GM23338 (cell line): ENCODE data around the gene SLC9A1. TPM values are rescaled to one million over a fixed set of nuclear protein-coding genes. Genes with fewer than 3 reads are reported as not detected.

Experiments used
- ATAC-seq: fragments of 200-7000 bp; cut with Tn5 transposase; 3 replicates; pipeline ENCODE4 v1.9.1; 2020
- DNase-seq: peaks from one replicate; pipeline ENCODE4 v3.0.0-alpha.2; 2015; ENCODE audit warnings: low spot score
- H2AFZ ChIP-seq: fragments of 200-600 bp; sonication (generic); 2 replicates; pipeline ENCODE4 v1.8.0; 2016; ENCODE audit warnings: antibody characterized with exemption, mild to moderate bottlenecking, moderate library complexity
- H3F3A ChIP-seq: fragments of 200-600 bp; sonication (generic); replicated peaks from 2 replicates; pipeline ENCODE4 v1.8.0; 2017; ENCODE audit warnings: antibody characterized with exemption, mixed run types, low read depth
- H3K27ac ChIP-seq: fragments of 200-600 bp; sonication (generic); 2 replicates; pipeline ENCODE4 v1.6.1; 2016; ENCODE audit warnings: low read depth
- H3K27me3 ChIP-seq: fragments of 200-600 bp; sonication (generic); 2 replicates; pipeline ENCODE4 v1.8.0; 2016; ENCODE audit warnings: mild to moderate bottlenecking, mixed run types, moderate library complexity; ENCODE audit not compliant: insufficient read depth
- H3K36me3 ChIP-seq: fragments of 200-600 bp; sonication (generic); 2 replicates; pipeline ENCODE4 v1.8.0; 2016; ENCODE audit warnings: mild to moderate bottlenecking; ENCODE audit not compliant: insufficient read depth
- H3K4me1 ChIP-seq: fragments of 200-600 bp; sonication (generic); 2 replicates; pipeline ENCODE4 v1.8.0; 2016; ENCODE audit warnings: mild to moderate bottlenecking, moderate library complexity; ENCODE audit not compliant: insufficient read depth
- H3K4me2 ChIP-seq: fragments of 200-600 bp; sonication (generic); 2 replicates; pipeline ENCODE4 v1.7.1; 2017; ENCODE audit warnings: mixed run types
- H3K4me3 ChIP-seq: fragments of 200-600 bp; sonication (generic); 2 replicates; pipeline ENCODE4 v1.6.1; 2016; ENCODE audit warnings: mixed run types
- H3K79me2 ChIP-seq: fragments of 200-600 bp; sonication (generic); replicated peaks from 2 replicates; pipeline ENCODE4 v1.8.0; 2017; ENCODE audit warnings: mild to moderate bottlenecking; ENCODE audit not compliant: insufficient read depth
- H3K9me2 ChIP-seq: fragments of 200-600 bp; sonication (generic); 2 replicates; pipeline ENCODE4 v1.8.0; 2017; ENCODE audit not compliant: insufficient read depth
- H4K20me1 ChIP-seq: fragments of 200-600 bp; sonication (generic); replicated peaks from 2 replicates; pipeline ENCODE4 v1.8.0; 2017; ENCODE audit warnings: mild to moderate bottlenecking; ENCODE audit not compliant: insufficient read depth
- H3K27ac Mint-ChIP-seq: 2 replicates; pipeline ENCODE4 v1.8.0; 2020; ENCODE audit warnings: inconsistent platforms, mild to moderate bottlenecking, moderate library complexity, mixed read lengths
- H3K27me3 Mint-ChIP-seq: 3 replicates; pipeline ENCODE4 v1.8.0; 2022; ENCODE audit warnings: low read depth, mild to moderate bottlenecking, moderate library complexity, mixed read lengths, inconsistent platforms; ENCODE audit not compliant: insufficient read depth, poor library complexity
- H3K36me3 Mint-ChIP-seq: 3 replicates; pipeline ENCODE4 v1.8.0; 2021; ENCODE audit warnings: low read depth, mild to moderate bottlenecking, inconsistent platforms, moderate library complexity, mixed read lengths
- H3K4me1 Mint-ChIP-seq: 3 replicates; pipeline ENCODE4 v1.8.0; 2020; ENCODE audit warnings: mild to moderate bottlenecking, inconsistent platforms, mixed read lengths
- H3K4me3 Mint-ChIP-seq: 3 replicates; pipeline ENCODE4 v1.8.0; 2021; ENCODE audit warnings: moderate library complexity, mild to moderate bottlenecking, inconsistent platforms, mixed read lengths
- H3K9me3 Mint-ChIP-seq: 3 replicates; pipeline ENCODE4 v1.8.0; 2020; ENCODE audit warnings: moderate library complexity, mild to moderate bottlenecking, inconsistent platforms, mixed read lengths
- CREB1 ChIP-seq: fragments of 250-450 bp; sonication (Bioruptor Pico); IDR thresholded peaks from 2 replicates; pipeline ENCODE4 v1.5.0; 2020; ENCODE audit warnings: low read depth, mild to moderate bottlenecking, moderate library complexity
- CTCF ChIP-seq, 2 experiments: fragments of 200-600 bp in 1 of 2; sonication (generic) in 1 of 2; conservative IDR thresholded peaks; 2 replicates each; pipeline versions ENCODE4 v1.5.1 to v1.6.1; 2016 to 2017; ENCODE audit warnings: antibody characterized with exemption in 2 of 2, low read depth in 2 of 2, mild to moderate bottlenecking in 2 of 2, moderate library complexity in 1 of 2
- ETS1 ChIP-seq: IDR thresholded peaks from 2 replicates; pipeline ENCODE4 v1.6.1; 2016; ENCODE audit warnings: antibody characterized with exemption
- EZH2 ChIP-seq: fragments of 200-600 bp; sonication (generic); IDR thresholded peaks from one replicate; pipeline ENCODE4 v1.8.0; 2017; ENCODE audit warnings: antibody characterized with exemption, mild to moderate bottlenecking, low read depth; ENCODE audit not compliant: unreplicated experiment
- EZH2phosphoT487 ChIP-seq: fragments of 200-600 bp; sonication (generic); IDR thresholded peaks from one replicate; pipeline ENCODE4 v1.8.1; 2018; ENCODE audit warnings: antibody characterized with exemption; ENCODE audit not compliant: unreplicated experiment
- JUNB ChIP-seq: IDR thresholded peaks from one replicate; pipeline ENCODE4 v1.6.1; 2016; ENCODE audit warnings: antibody characterized with exemption; ENCODE audit not compliant: unreplicated experiment
- NANOG ChIP-seq: IDR thresholded peaks from 2 replicates; pipeline ENCODE4 v1.6.1; 2016; ENCODE audit warnings: antibody characterized with exemption, borderline replicate concordance
- POLR2AphosphoS5 ChIP-seq: IDR thresholded peaks from 2 replicates; pipeline ENCODE4 v1.6.1; 2016; ENCODE audit warnings: antibody characterized with exemption, low read depth
- REST ChIP-seq: IDR thresholded peaks from one replicate; pipeline ENCODE4 v1.6.1; 2018; ENCODE audit warnings: antibody characterized with exemption; ENCODE audit not compliant: unreplicated experiment
- STAT1 ChIP-seq: IDR thresholded peaks from one replicate; pipeline ENCODE4 v1.6.1; 2016; ENCODE audit warnings: antibody characterized with exemption; ENCODE audit not compliant: unreplicated experiment
- ZNF114 ChIP-seq: fragments of 250-450 bp; sonication (Bioruptor Pico); IDR thresholded peaks from 2 replicates; pipeline ENCODE4 v1.5.0; 2020; ENCODE audit warnings: mild to moderate bottlenecking, moderate library complexity
- ZNF331 ChIP-seq: fragments of 250-450 bp; sonication (Bioruptor Pico); IDR thresholded peaks from 2 replicates; pipeline ENCODE4 v1.5.0; 2020; ENCODE audit warnings: low read depth, mild to moderate bottlenecking, moderate library complexity
- ZNF462 ChIP-seq: fragments of 250-450 bp; sonication (Bioruptor Pico); IDR thresholded peaks from 2 replicates; pipeline ENCODE4 v1.5.0; 2020; ENCODE audit warnings: mild to moderate bottlenecking, moderate library complexity
- polyA plus RNA-seq: library from polyadenylated mRNA; unstranded; fragments of >200 nt; fragmentation: Nextera tagmentation; extraction: Ambion mirVana; gene quantifications from 2 replicates; pipeline ENCODE4 v1.2.1, GENCODE V29; 2016
- total RNA-seq: library from RNA; depleted of rRNA; stranded (reverse); fragments of >200 nt; shearing (Covaris generic); gene quantifications from 2 replicates; pipeline ENCODE4 v1.2.3, GENCODE V29; 2014

Gene SLC9A1
- total and polyA plus RNA-seq, 2 experiments from 2014 or later: 10.4 to 22.3 TPM

DNA sequence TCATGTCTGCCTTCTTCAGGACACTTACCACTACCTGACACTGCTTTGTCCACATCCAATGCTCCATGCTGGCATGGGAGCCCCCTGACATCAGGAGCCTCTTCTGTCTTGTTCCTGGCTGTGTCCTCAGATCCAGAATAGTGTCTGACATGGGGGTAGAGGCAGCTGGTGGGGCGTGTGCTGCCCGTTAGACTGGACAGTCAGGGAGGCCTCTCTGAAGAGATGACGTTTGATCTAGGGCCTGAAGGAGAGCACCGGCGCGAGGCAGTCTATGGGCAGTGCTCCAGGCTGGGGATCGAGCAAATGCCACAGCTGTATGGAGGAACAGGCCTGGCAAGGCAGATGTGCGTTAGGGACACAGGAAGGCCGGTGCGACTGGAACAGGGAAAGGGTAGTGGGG, 16.6 kb downstream of the SLC9A1 start:
- Histone ChIP-seq H3K4me3 (no peak overlapping the region), H3F3A (no peaks in the 10 kb centered on the region; the same call in 1 of the 2 replicates), H3K27ac (no peak overlapping the region), H3K4me1 (peaks cover 41% of the 10 kb centered on the region), H3K79me2 (peaks cover 41% of the 10 kb centered on the region), H4K20me1 (peaks cover 2% of the 10 kb centered on the region; the same call in 1 of the 2 replicates), H3K9me2 (no peaks in the 10 kb centered on the region), H3K27me3 (no peaks in the 10 kb centered on the region), H3K4me2 (no peak overlapping the region), H3K36me3 (0 out of 2 replicates have a peak, but pooled peaks cover 5% of the 10 kb centered on the region), H2AFZ (no peak overlapping the region)
- Mint-ChIP-seq H3K36me3 (no peaks in the 10 kb centered on the region), H3K4me1 (peaks cover 56% of the 10 kb centered on the region), H3K27ac (no peak overlapping the region; the same call in 1 of the 2 replicates), H3K9me3 (no peaks in the 10 kb centered on the region; the same call in 2 of the 3 replicates), H3K4me3 (no peak overlapping the region), H3K27me3 (peaks cover 13% of the 10 kb centered on the region)
- ATAC-seq (no peak), DNase-seq (no peak)
- TF ChIP-seq ZNF114 (CRISPR knock-in tag): no peak
- TF ChIP-seq ZNF331 (CRISPR knock-in tag): no peak
- no peak for TF ChIP-seq REST
- no peak for TF ChIP-seq ZNF462 (CRISPR knock-in tag)
- no peak for TF ChIP-seq EZH2
- no peak for TF ChIP-seq ETS1
- TF ChIP-seq JUNB: no peak
- TF ChIP-seq STAT1: no peak
- no peak for TF ChIP-seq POLR2AphosphoS5
- TF ChIP-seq CREB1: no peak
- no peak for TF ChIP-seq CTCF (conservative IDR thresholded peaks at IDR 0.05; ENCODE audit: low read depth in 2 of 2)
- no peak for TF ChIP-seq NANOG
- TF ChIP-seq EZH2phosphoT487: no peak
